Stimulated activated CD8-positive, alpha-beta memory T cell treated with anti-CD3 and anti-CD28 coated beads, Interleukin-7, amount 100 ng/mL, for 4 hours (primary cell): ENCODE results near the gene ANKIB1.

Source experiments
- DNase-seq, 2 donors: peaks; one replicate each; pipeline ENCODE4 v3.0.0-alpha.2; 2020; ENCODE audit warnings: low read depth in 2 of 2

ANKIB1 gene

GRCh38 chr7:92448205-92448747, 202.5 kb downstream of the ANKIB1 start:
- DNase-seq = peak; percentile 21 to 28
